KMS-11 (cell line): ENCODE results near the gene LPAR2.

Experiments
- H2AFZ ChIP-seq: fragments of 200-600 bp; sonication (generic); 2 replicates; pipeline ENCODE4 v1.6.1; 2016; ENCODE audit warnings: antibody characterized with exemption, mixed run types, low read depth
- H3K27ac ChIP-seq: fragments of 200-600 bp; sonication (generic); 2 replicates; pipeline ENCODE4 v1.6.1; 2016; ENCODE audit warnings: mild to moderate bottlenecking, mixed run types
- H3K27me3 ChIP-seq: fragments of 200-600 bp; sonication (generic); 2 replicates; pipeline ENCODE4 v1.6.1; 2017; ENCODE audit warnings: mild to moderate bottlenecking, low read depth, mixed run types, moderate library complexity; ENCODE audit not compliant: insufficient read depth
- H3K36me3 ChIP-seq: fragments of 200-600 bp; sonication (generic); 2 replicates; pipeline ENCODE4 v1.6.1; 2017; ENCODE audit warnings: mild to moderate bottlenecking, mixed run types; ENCODE audit not compliant: insufficient read depth
- H3K4me1 ChIP-seq: fragments of 200-600 bp; sonication (generic); 2 replicates; pipeline ENCODE4 v1.6.1; 2016; ENCODE audit warnings: mild to moderate bottlenecking, low read depth, mixed run types; ENCODE audit not compliant: poor library complexity, severe bottlenecking
- H3K4me2 ChIP-seq: fragments of 200-600 bp; sonication (generic); 2 replicates; pipeline ENCODE4 v1.7.0; 2016; ENCODE audit warnings: mild to moderate bottlenecking, mixed run types
- H3K4me3 ChIP-seq: fragments of 200-600 bp; sonication (generic); IDR thresholded peaks from 2 replicates; pipeline ENCODE4 v1.6.1; 2017; ENCODE audit warnings: low read depth, low read length, mixed read lengths; ENCODE audit not compliant: insufficient read depth
- H3K79me2 ChIP-seq: fragments of 200-600 bp; sonication (generic); 2 replicates; pipeline ENCODE4 v1.6.1; 2016; ENCODE audit warnings: low read depth, mixed run types; ENCODE audit not compliant: insufficient read depth
- H3K9ac ChIP-seq: fragments of 200-600 bp; sonication (generic); 2 replicates; pipeline ENCODE4 v1.6.1; 2016; ENCODE audit warnings: mild to moderate bottlenecking, mixed run types
- H4K20me1 ChIP-seq: fragments of 200-600 bp; sonication (generic); 2 replicates; pipeline ENCODE4 v1.6.1; 2016; ENCODE audit warnings: mild to moderate bottlenecking, mixed run types; ENCODE audit not compliant: insufficient read depth
- CTCF ChIP-seq: fragments of 200-600 bp; sonication (generic); conservative IDR thresholded peaks from 2 replicates; pipeline ENCODE4 v1.6.1; 2017; ENCODE audit warnings: low read depth, mild to moderate bottlenecking, antibody characterized with exemption, low read length, moderate library complexity, mixed read lengths

The LPAR2 gene

DNA sequence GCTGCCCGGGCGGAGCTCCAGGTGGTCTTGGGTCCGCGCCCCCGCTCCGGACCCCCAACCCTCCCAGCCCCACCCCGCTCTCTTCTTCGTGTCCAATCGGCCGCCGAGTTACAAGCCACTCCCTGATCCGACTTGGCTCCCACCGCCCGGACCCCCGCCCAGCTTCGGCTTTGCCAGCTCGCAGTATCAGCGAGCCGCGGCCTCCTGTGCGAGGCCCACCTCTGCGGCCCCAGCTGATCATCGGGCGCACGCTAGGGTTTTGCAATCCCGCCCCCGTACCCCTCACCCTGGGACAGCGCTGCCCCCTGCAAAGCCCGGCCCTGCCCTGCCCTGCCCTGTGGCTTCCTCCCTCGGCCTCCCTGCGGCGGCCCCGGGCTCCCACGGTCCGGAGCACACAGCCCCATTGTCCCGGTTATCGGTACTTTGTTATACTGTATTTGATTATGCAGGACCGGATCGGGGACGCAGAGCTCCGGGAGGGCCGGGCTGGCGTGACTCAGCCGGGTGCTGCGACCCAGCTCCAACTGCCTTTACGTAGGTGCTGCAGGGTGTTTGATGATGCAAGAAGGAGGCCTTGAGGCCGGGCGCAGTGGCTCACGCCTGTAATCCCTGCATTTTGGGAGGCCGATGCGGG lies 598 bp upstream of the LPAR2 start:
- Histone ChIP-seq H3K4me2 (no peak overlapping the region), H2AFZ (no peak overlapping the region)

DNA sequence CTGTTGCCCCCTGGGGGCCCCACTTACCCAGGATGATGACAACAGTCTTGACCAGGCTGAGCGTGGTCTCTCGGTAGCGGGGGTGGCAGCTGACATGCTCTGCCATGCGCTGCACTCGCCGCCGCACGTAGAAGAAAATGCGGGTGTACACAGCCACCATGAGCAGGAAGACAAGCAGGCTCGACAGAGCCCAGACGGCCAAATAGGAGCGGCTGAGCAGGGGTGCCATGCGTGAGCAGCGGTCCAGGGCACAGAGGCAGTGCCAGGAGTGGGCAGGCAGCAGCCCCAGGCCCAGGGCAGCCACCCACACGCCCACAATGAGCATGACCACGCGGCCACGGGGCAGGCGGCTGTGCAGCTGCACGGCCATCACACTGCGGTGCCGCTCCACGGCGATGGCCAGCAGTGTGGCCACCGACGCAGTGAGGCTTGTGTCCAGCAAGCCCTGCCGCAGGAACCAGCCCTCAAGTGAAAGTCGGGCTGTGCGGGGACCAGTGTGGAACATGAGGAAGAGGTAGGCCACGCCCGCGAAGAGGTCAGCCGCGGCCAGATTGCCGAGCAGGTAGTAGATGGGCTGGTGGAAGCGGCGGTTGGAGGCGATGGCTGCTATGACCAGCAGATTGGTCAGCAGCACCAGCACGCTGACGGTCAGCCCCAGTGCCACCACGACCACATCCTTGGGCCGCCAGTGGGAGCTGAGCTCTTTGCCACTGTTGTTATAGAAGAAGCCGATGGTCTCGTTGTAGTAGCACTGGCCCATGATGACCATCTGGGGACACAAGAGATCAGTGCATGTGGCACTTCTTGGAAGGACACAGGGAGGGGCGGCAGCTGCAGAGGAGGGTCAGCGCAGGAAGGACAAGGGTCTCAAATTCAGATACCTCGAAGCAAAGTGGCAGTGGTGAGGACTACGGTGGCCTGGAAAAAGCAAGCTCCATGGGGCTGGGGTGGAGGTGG lies 1.2 kb downstream of the LPAR2 start:
- no peaks in the 10 kb centered on the region for H4K20me1 ChIP-seq
- H3K36me3 ChIP-seq, result no peaks in the 10 kb centered on the region
- H3K79me2 ChIP-seq, result no peaks in the 10 kb centered on the region
- H2AFZ ChIP-seq, result no peak overlapping the region; the same call in 1 of the 2 replicates
- TF ChIP-seq CTCF, result no peak
- no peak overlapping the region for H3K9ac ChIP-seq
- no peak overlapping the region for H3K27ac ChIP-seq
- no peak overlapping the region for H3K4me2 ChIP-seq
- H3K27me3 ChIP-seq, result no peaks in the 10 kb centered on the region
- no peak overlapping the region for H3K4me3 ChIP-seq
- H3K4me1 ChIP-seq, result no peaks in the 10 kb centered on the region

More for the DNA sequence above, 598 bp upstream of the LPAR2 start:
- no peaks in the 10 kb centered on the region for H3K79me2 ChIP-seq
- H3K4me3 ChIP-seq, result no peak overlapping the region
- H3K9ac ChIP-seq, result no peak overlapping the region
- no peaks in the 10 kb centered on the region for H3K27me3 ChIP-seq
- TF ChIP-seq CTCF, result no peak
- H4K20me1 ChIP-seq, result no peaks in the 10 kb centered on the region
- no peaks in the 10 kb centered on the region for H3K4me1 ChIP-seq
- no peak overlapping the region for H3K27ac ChIP-seq
- H3K36me3 ChIP-seq, result no peaks in the 10 kb centered on the region

- Histone ChIP-seq H3K27me3 (no peaks in the 10 kb centered on the region), H3K36me3 (no peaks in the 10 kb centered on the region), H3K4me3 (no peak overlapping the region), H4K20me1 (no peaks in the 10 kb centered on the region), H3K4me1 (no peaks in the 10 kb centered on the region), H3K79me2 (no peaks in the 10 kb centered on the region), H3K9ac (no peak overlapping the region), H3K4me2 (no peak overlapping the region), H2AFZ (no peak overlapping the region), H3K27ac (no peak overlapping the region)
- TF ChIP-seq CTCF, result no peak
Observed at GRCh38 chr19:19624032-19624570, 3.9 kb downstream of the LPAR2 start.

DNA sequence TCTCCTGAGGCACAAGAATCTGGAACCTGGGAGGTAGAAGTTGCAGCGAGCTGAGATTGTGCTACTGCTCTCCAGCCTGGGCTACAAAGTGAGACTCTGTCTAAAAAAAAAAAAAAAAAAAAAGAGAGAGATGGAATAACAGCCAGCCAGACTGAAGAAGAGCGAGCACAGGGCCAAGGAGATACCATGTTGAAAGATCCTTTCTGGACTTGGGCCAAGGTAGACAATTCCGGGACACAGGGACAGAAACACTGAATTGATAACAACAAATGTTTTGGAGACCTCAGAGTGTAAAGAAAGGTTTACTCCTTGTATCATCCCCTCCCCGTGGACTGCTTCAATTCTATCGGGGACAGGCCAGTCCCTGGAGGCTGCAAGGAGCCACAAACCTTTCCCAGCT lies 4.6 kb downstream of the LPAR2 start:
- Histone ChIP-seq H3K79me2 (no peaks in the 10 kb centered on the region), H3K27me3 (no peaks in the 10 kb centered on the region), H3K4me1 (no peaks in the 10 kb centered on the region)

More for the DNA sequence above, 4.6 kb downstream of the LPAR2 start:
- no peak overlapping the region for H2AFZ ChIP-seq
- no peak overlapping the region for H3K27ac ChIP-seq
- no peak for TF ChIP-seq CTCF
- no peak overlapping the region for H3K4me2 ChIP-seq
- H4K20me1 ChIP-seq, result no peaks in the 10 kb centered on the region
- no peak overlapping the region for H3K4me3 ChIP-seq
- H3K36me3 ChIP-seq, result no peaks in the 10 kb centered on the region
- no peak overlapping the region for H3K9ac ChIP-seq
